ENCODE measurements around the gene CBFA2T3. TPM values are rescaled to one million over a fixed set of nuclear protein-coding genes. Genes with fewer than 3 reads are reported as not detected.
A peak's percentile ranks its signal among the peaks of the same experiment; 100 is the strongest.

Gene CBFA2T3
- total RNA-seq, 1 donor from 2014 or later = 1.4 TPM

DNA sequence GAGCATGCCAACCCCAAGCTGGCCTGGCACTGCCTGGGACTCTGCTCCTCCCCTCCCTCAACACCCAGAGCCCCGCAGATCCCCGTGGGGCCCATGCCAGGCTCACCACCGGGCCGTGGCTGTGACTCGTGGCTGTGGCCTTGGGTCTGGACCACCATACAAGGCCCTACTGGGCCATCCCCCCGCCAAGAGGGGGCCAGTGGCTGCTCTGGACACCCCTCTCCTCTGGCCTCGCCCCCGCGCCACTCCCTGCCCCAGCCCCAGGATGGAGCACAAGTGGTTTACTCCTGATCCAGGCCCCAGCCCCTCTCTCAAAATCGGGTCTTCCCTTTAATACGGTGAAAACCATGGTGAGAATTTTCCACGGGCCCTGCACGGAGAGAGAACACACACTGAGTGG is 113.6 kb downstream of the CBFA2T3 start:
- DNase-seq (ENCODE audit: low spot score) = no peak

DNA sequence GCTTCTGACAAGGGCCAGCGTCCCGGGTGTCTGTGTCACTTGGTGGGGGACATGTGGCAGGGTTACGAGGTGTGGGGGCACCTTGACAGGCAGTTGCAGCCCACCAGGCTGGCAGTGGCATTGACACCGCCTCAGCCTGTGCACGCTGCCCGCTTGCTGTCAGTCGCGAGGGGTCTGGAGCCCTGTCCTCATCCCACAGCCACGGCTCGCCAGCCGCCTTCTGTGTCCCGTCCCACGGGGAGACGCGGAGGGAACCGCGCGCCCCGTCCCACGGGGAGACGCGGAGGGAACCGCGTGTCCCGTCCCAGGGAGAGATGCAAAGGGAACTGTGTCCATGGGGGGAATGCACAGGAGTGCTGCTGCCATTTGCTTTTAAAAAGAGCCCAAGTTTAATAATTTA is 114.0 kb downstream of the CBFA2T3 start:
- DNase-seq (ENCODE audit: low spot score) = no peak

DNA sequence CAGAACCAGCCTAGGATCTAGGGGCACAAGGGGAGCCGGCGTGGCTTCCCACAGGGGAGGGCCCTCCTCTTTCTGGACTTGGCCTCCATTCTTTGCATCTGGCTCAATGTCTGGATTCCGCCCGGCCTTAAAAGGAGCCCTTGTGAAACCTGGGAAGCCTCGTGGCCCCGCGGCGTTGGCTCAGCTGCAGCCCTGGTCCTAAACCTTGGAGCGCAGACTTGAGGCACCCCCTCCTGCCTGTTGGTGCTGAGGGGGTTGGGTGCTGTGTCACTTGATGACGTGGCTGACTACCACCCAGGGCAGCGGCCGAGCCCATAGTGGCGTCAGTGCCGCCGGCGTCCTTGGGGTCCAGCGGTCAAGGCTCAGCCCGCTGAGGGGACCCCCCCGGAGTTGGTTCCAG is 115.6 kb downstream of the CBFA2T3 start:
- DNase-seq (ENCODE audit: low spot score) = no peak

DNA sequence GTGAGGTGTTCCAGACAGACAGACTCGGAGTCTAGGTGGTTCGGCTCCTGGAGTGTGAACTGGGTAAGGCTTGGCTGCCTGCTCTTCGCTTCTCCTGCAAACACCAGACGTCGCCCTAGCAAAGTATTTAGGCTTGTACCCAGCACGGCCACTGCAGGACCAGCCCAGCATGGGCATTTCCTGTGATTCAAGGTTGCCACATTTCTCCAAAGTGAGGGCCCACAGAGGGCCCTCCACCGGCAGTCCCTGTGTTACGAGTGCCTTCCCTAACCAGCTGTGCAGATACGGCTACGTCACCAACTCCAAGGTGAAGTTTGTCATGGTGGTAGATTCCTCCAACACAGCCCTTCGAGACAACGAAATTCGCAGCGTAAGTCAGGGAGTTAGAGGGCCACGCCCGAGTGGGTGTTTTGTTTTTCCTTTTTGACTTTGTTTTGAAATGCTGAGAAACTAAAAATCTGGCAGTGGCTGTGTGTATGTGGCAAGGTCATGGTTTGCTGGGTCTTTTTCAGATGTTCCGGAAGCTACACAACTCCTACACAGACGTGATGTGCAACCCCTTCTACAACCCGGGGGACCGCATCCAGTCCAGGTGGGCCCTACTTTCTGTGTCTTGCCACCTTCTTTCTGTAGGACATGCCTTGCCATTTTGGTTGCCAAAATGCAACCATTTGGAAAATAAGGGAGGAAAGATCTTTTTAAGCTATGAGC is 117.5 kb downstream of the CBFA2T3 start:
- DNase-seq (ENCODE audit: low spot score) = no peak

DNA sequence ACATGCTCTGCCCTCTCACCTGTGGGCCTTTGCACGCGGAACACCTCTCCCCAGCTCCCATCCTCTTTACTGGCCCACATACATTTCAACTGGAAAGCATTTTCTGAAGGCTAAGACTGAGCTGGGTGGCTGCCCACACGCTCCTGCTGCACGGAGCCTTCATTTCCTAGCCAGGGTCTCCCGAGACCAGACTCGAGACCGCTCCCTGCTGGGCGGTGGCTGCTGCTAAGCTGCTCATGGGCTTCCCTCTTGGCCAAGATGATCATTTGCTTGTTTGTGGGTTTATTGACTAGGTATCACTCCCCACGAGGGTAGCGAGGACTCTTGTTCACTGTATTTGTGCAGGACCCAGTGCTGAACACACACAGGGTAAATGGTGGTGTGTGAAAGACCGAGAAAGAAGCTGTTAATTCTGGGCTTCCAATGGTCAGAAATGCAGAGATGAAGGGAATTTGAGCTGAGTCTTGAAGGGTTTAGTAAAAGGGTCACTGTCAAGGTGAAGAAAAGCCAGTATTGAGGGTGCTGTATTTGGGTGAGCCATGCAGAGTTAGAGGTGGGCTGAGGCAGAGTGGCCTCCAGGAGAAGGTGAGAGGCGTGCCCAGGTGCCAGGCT is 119.2 kb downstream of the CBFA2T3 start:
- peak; percentile 76 for DNase-seq (ENCODE audit: low spot score)

DNA sequence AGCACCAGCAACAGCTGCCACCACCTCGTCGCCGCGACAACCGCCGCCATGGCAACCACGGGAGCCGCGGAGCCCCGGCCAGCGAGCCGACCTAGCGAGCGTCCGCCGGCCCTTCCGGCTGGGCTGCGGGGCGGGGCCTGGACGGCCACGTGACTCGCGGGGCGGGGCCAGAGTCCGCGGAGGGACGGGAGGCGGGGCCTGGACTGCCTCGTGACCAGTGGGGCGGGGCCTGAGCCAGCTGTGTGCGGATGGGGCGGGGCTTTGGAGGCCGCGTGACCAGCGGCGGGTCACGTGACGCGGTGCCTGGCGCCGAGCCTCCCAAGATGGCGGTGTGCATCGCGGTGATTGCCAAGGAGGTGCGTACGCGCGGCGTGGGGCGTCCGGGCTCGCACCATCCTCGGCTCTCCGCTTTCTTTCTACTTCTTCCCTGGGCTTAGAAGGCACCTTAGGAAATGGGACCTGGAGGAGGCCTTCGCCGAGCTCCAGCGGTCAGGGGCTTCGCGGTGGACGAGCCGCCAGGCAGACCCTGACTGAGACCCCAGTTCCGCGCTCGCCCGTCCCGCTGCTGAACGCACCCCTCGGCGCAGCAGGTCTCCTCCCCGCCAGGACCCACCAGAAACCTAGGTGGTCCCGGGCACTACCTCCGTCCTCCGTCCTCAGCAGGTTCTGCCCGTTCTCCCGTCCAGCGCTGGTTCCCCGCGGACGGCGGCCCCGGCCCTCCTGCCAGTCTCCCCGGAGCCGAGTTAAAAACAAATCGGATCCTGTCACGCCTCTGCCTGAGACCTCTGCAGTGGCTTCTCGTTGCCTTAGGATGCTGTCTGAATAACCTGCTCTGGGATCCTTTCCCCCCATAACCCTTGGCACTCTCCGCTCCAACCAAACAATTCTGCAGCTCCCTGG is 119.9 kb downstream of the CBFA2T3 start, which contains the start of the genes GALNS and TRAPPC2L:
GALNS (minus strand) TSS at position 120 of the 900 bp plus-strand sequence; CDS start at position 50, 70 bp downstream.
TRAPPC2L (plus strand) TSS at position 300 of the 900 bp plus-strand sequence; CDS start at position 324, 24 bp downstream.
- peak; percentile 97 for DNase-seq (ENCODE audit: low spot score)

DNA sequence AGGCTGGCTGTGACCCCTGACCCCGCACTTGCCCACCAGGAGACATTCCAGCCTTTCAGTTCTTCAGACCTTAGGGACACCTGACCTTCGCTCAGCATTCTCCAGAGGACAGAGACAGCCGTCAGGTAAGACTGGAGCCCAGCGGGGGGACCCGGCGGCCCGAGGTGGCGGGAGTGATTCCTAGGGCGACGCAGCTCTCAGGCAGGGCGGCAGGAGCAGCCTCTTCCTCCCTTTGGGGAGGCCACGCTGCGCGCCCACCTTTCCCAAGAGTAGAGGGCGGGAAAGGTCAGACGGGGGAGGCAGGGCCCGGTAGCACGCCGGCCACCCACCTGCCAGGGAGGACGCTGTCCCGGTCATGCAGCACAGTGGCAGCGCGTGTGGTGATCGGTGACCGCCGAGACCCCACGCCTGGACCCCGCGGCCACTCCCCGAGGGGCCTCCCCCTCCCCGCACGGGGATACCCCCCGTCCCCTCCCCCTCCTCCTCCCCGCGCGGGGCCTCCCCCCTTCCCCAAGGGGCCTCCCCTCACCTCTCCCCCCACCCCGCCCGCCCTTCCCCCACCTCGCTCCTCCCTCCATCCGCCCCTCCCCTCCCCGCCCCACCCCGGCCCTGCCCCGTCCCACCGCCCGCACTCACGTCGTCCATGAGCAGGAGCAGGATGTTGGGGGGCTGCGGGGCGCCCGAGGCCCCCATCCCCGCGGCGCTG is 120.7 kb downstream of the CBFA2T3 start:
- DNase-seq (ENCODE audit: low spot score) = no peak

DNA sequence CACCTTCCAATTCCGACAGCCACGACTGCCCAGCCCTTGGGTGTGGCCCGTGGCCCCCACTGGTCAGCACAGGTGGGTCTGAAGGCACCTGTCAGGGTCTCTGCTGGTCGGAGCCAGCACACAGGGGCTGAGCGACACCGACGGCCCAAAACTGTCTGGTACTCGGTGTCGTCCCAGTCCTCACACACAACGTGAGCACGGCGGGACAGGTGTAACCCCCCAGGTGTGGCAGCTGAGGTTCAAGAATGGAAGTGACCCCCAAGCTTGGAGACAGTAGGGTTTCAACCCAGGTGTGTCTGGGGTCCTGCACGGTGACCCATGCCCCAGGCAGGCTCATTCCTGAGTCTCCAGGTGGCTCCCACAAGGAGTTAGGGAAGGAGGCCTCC is 121.3 kb downstream of the CBFA2T3 start:
- DNase-seq (ENCODE audit: low spot score) = no peak

DNA sequence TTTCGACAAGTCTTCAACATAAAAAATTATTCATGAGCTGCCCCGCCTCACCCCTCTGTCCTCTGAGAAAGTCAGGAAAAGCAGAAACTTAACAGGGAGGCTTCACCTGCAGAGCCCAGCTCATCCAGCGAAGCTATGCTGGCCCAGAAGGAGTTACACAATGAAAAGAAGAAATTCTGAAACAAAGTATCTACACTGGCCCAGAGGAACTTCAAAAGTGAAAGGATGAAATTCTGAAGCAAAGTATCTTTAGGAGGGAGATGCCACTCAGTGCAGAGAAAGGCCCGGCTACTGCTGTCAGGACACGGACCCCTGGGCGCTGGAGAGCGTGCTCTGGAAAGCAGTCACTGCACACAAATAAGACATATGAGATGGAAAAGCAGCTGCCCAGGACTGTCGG is 121.8 kb downstream of the CBFA2T3 start:
- DNase-seq (ENCODE audit: low spot score) = no peak

DNA sequence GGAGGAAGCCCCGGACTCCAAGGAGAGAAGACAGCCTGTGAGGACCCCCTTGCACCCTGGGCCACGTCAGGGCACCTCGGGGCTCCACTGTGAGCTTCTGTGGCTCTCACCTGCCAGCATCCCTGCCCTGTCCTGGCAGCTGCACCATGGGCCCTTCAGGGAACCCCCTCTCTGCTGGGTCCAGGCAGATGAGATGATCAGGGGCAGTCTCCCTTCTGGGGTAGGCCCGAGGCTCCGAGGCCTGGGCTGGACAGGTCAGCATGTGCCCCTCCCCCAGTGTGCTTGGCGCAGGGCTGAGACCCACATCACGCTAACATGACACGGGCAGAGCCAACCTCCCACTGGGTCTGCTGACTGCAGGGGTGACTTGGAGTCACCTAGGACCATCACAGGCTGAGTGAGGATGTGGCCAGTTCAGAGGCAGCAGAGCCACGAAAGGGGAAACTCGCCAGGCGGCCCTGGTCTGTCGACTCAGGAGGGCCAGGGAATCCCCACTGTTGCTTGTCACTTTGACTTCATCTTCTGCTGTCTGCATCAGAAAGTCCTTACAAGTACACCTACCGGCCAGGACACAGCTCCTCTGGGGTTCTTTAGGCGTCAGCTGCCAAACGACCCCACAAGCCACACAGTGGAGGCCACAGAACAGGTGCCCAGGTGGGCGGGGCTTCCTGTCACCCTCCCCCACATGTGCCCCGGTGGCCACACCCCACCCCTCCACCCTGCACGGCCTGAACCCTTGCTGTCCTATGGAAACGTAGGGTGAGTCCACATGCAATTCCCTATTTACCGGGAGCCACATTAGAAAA is 122.5 kb downstream of the CBFA2T3 start:
- DNase-seq (ENCODE audit: low spot score) = no peak

DNA sequence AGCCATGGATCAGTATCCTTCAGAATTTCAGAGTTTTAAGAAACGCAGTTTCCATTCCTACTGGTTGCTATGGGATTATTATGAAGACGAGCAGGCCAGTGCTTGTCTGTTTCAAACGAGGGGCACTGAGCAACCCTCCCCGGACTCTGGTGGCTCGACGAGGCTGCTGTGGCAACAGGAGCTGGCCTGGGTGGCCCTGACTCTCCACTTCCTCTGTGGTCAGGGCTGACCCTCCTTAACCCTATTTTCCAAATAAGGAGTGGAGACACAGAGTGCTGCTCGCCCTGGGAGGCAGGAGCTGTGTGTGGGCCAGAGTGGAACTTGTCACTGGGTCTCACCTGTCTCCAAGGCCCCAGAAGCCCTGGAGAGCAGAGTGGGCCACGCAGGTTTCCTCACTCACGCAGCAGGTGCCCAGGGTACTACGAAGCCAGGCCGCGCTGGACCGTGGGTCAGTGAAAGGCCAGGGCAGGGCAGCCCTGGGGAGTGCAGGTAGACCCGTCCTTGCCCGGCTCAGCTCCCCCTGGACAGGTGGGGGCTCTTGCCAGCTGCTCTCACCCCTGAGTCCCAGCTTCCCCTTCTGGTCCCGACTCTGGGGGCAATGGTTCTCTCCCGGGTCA is 123.6 kb downstream of the CBFA2T3 start:
- no peak for DNase-seq (ENCODE audit: low spot score)

DNA sequence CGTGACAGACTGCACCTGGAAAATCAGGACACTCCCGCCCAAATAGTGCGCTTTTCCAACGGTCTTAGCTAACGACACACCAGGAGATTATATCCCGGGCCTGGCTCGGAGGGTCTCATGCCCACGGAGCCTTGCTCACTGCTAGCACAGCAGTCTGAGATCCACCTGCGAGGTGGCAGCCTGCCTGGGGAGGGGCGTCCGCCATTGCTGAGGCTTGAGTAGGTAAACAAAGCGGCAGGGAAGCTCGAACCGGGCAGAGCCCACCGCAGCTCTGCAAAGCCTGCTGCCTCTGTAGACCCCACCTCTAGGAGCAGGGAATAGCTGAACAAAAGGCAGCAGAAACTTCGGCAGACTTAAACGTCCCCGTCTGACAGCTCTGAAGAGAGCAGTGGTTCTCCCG is 125.4 kb downstream of the CBFA2T3 start:
- DNase-seq (ENCODE audit: low spot score) = no peak

DNA sequence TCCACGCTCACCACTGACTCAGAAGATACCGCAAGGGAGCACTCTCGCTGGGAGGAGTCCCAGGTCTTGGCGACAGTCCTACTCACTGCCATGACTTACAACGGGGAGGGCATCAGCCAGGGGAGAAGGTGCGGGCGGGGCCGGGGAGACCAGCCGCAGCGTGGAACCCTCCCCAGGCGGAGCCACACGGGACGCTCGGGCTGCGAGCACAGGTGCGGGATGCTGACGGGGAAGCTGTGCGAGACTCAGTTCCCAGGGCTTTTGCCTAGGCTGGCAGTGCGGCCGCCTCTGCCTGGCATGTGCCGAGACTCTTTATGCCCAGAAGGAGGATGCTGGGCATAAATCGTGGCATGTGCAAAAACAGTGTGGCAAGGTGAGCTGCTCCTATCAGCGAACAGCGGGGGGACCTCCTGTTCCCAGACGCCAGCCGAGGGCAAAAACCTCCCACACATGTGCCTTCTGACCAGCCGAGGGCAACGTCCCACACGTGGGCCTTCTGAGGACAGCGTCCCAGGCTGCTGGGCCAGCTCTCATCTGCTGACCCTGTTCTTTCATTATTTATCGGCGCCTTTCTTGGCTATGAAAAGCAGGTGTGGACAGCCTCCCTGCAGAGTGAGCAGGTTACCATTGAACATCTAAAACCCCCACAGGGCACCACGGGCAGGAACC is 126.3 kb downstream of the CBFA2T3 start:
- DNase-seq (ENCODE audit: low spot score) = no peak

DNA sequence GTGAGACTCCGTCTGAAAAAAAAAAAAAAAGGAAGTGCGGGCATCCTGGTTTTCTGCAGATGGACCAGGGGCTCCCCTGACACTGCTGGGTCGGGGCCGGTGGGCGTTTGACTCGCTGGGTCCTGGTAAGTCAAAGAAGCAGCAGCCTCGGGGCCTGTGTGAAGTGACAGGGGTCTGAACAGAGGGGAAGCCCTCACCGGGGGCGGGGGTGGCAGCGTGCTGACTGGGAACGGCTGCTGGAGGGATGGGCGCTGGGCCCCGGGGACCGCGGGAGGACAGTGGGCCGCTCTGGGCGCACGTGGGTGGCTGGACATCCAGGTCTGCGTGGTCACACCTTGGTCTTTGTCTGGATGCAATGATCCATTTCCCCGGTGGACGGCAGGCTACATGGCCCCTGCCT is 128.4 kb downstream of the CBFA2T3 start:
- no peak for DNase-seq (ENCODE audit: low spot score)

DNA sequence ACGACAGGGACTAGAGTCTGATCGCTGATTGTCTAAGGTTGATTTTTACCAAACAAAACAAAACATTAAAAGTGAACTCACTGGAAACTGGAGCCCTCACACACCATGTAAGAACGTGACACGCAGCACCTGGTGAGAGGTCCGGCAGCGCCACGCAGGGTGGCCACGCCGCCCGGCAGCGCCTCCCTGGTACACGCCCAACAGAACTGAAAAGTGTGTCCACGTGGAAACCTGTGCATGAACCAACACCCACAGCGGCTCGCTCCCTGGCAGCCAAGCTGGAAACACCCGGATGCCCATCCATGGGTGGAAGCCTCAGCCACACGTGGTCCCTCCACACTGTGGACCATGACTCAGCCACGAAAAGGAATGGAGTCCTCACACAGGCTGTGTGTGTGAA is 129.4 kb downstream of the CBFA2T3 start:
- no peak for DNase-seq (ENCODE audit: low spot score)

DNA sequence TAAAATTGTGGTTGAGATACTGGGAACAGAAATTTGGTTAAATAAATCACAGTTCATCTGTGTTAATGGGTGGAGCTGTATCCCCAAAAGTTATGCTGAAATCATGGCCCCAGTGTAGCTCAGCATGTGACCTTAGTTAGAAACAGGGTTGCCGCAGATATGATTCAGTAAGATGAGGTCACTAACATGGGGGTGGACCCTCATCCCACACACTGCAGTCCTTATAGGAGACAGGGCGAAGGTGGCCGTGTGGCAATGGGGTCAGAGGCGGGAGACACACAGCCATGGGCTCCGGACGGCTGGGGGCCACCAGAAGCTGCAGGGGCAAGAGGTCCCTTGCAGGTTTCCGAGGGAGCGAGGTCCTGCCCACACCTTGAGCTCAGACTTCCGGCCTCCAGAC is 130.9 kb downstream of the CBFA2T3 start:
- no peak for DNase-seq (ENCODE audit: low spot score)

DNA sequence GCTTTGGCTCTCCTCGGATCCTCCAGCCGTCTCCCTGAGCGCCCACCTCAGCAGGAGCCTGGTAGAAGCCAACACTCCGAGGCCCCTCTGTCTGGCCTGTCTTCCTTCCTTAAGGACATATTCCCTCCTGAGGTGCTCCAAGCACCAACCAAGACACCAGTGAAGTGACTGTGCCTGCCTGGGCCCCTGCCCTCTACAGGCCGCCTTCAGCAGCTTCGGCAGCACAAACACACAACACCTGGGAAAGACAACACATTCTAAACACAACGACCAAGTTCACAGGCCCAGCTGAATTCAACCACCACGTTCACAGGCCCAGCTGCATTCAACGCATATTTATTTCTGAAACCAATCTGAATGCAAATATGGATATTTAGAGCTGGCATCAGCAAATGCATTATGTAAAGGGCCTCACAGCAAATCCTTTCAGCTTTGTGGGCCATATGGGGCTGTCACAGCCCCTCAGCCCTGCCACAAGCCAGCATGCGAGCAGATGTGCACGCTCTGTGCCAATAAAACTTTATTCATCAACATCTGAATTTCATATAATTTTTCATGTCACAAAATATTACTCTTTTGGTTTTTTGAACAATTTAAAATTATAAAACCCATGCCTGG is 132.5 kb downstream of the CBFA2T3 start:
- no peak for DNase-seq (ENCODE audit: low spot score)

DNA sequence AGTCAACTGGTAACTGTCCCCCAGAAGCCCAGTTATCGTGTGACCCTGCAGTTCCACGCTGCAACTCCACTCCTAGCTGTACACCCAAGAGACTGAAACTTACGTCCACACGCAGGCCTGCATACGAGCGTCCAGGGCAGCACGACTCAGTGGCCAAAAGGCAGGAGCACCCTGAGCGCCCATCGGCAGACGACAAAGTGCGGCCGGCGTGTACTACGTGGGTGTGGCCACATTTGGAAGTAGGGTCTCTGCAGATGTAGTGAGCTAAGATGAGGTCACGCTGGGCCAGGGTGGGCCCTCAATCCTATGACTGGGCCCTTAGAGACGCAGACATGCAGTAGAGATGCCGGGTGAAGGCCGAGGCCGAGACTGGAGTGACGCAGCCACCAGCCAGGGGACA is 133.8 kb downstream of the CBFA2T3 start:
- no peak for DNase-seq (ENCODE audit: low spot score)

DNA sequence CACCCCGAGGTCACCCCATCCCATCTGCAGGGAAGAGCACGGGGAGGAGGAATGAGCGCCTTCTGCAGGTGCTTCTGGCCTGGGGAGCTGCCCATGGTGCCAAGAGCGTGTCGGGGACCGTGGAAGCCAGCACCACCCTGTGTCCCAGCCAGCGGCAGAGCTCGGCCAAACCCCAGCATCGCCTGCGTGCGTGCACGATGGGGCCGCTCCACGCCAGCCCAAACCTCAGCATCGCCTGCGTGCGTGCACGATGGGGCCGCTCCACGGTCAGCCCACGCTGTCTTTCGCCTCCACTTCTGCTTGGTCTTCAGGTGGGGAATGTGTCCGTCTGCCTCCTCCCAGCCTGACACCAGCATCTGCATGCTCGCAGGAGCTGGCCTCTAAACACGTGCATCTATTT is 134.2 kb downstream of the CBFA2T3 start:
- no peak for DNase-seq (ENCODE audit: low spot score)

Measured in umbilical cord (tissue), 2 donors.